ENCODE measurements around the gene OR51D1. TPM values are rescaled to one million over a fixed set of nuclear protein-coding genes. Genes with fewer than 3 reads are reported as not detected.
A peak's percentile ranks its signal among the peaks of the same experiment; 100 is the strongest.

Gene OR51D1
- total and polyA plus RNA-seq, 2 of the 8 experiments (the other 6 are each of a cell fraction or from before 2014, with no cell fraction given) = not detected

DNA sequence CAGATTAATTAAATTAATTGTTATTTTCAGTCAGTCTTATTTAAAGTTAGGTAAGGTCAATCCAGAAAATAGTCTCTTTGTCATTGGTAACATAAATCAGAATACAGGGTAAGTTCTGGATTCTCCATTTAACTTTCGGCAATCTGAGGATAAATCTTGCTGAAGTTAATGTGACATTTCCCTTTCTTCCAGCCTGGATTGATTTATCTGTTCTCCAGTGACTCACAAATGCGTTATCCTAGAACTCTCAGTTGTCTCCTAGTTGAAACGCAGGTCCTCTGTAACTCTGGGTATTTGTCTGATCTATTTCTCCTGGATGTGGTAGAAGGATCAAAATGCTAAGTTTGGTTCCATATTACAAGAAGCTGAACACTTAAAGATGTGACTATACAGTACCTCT, 27.5 kb downstream of the OR51D1 start:
- H2BK5ac ChIP-seq (ENCODE audit: low read depth, low read length) = no peak overlapping the region
- no peaks in the 10 kb centered on the region; a peak in 1 of 7 replicates for H3K4me1 ChIP-seq (replicated peaks in 1 of 4; ENCODE audit: control insufficient read depth in 3 of 4, insufficient read depth in 4 of 4, low read length in 3 of 4)
- H3K9ac ChIP-seq (replicated peaks in 1 of 4; ENCODE audit: extremely low read depth in 1 of 4, low read depth in 3 of 4, low read length in 3 of 4) = no peak overlapping the region
- no peak overlapping the region for H2BK15ac ChIP-seq (ENCODE audit: low read length)
- no peak overlapping the region for H4K8ac ChIP-seq (ENCODE audit: extremely low read depth, insufficient read depth, low read length)
- H2BK12ac ChIP-seq (ENCODE audit: low read depth, low read length) = no peak overlapping the region
- no peak overlapping the region for H3K27ac ChIP-seq (ENCODE audit: low read depth, low read length)
- H2AK5ac ChIP-seq (ENCODE audit: low read depth, low read length) = no peak overlapping the region
- 94% methylated on average over 3 of the region's 3 CpGs; no CpG with 5 or more reads in 1 of the 2 experiments for WGBS, 2 experiments (ENCODE audit: extremely low coverage in 1 of 2, insufficient coverage in 1 of 2, insufficient read length in 1 of 2, insufficient replicate concordance in 2 of 2, low coverage in 1 of 2, low lambda C conversion rate in 2 of 2, missing lambda C conversion rate in 1 of 2)
- no peaks in the 10 kb centered on the region; a peak in 1 of 7 replicates for H3K27me3 ChIP-seq (replicated peaks in 1 of 4; ENCODE audit: control insufficient read depth in 3 of 4, extremely low read depth in 1 of 4, insufficient read depth in 3 of 4, low read length in 3 of 4)
- ChIA-PET CTCF (ENCODE audit: partially characterized antibody) (interaction anchor here (2.3 kb wide), 1 partner anchor 28 kb away, joined by 8 read pairs; the partner anchor contains the start of gene OR51D1), POLR2A (ENCODE audit: partially characterized antibody) (no interaction called here)
- H3K4me3 ChIP-seq (ENCODE audit: extremely low read depth in 1 of 4, insufficient read depth in 2 of 4, low read depth in 3 of 4, low read length in 4 of 4) = no peak overlapping the region
- H3K23ac ChIP-seq (ENCODE audit: insufficient read length) = no peak overlapping the region
- FAIRE-seq (no peak), DNase-seq (ENCODE audit: low read depth in 1 of 2, low spot score in 2 of 2) (no peak)
- H3K79me1 ChIP-seq (ENCODE audit: low read depth, low read length) = no peaks in the 10 kb centered on the region
- no peak overlapping the region for H3K4me2 ChIP-seq (ENCODE audit: insufficient read depth in 1 of 2, low read depth in 2 of 2, low read length in 2 of 2)
- H4K20me1 ChIP-seq (replicated peaks in 1 of 2; ENCODE audit: control insufficient read depth in 1 of 2, insufficient read depth in 2 of 2, low read length in 2 of 2) = no peaks in the 10 kb centered on the region
- H3K56ac ChIP-seq (replicated peaks; ENCODE audit: insufficient read length, low read depth, low read length) = no peak overlapping the region
- no peak overlapping the region for H3K14ac ChIP-seq (ENCODE audit: insufficient read length)
- no peak for TF ChIP-seq EGR1 (IDR thresholded peaks at IDR 0.05; ENCODE audit: borderline replicate concordance, low read depth, low read length)
- TF ChIP-seq RNF2 (IDR thresholded peaks at IDR 0.05; ENCODE audit: borderline replicate concordance, low read depth, low read length, missing control alignments, poor library complexity, severe bottlenecking) = no peak
- TF ChIP-seq, protein P1, sequence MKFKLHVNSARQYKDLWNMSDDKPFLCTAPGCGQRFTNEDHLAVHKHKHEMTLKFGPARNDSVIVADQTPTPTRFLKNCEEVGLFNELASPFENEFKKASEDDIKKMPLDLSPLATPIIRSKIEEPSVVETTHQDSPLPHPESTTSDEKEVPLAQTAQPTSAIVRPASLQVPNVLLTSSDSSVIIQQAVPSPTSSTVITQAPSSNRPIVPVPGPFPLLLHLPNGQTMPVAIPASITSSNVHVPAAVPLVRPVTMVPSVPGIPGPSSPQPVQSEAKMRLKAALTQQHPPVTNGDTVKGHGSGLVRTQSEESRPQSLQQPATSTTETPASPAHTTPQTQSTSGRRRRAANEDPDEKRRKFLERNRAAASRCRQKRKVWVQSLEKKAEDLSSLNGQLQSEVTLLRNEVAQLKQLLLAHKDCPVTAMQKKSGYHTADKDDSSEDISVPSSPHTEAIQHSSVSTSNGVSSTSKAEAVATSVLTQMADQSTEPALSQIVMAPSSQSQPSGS (IDR thresholded peaks at IDR 0.05; ENCODE audit: low read length) = no peak
- no peak for TF ChIP-seq ASH2L (IDR thresholded peaks at IDR 0.05; ENCODE audit: low read length)
- no peak for TF ChIP-seq CHD2 (IDR thresholded peaks at IDR 0.05; ENCODE audit: low read length)
- TF ChIP-seq RBBP5 (IDR thresholded peaks at IDR 0.05; ENCODE audit: borderline replicate concordance, low read depth, low read length) = no peak
- TF ChIP-seq KDM1A (IDR thresholded peaks at IDR 0.05; ENCODE audit: borderline replicate concordance, low read length) = no peak
- no peak for TF ChIP-seq BCL11A (IDR thresholded peaks at IDR 0.05; ENCODE audit: low read depth in 2 of 2, low read length in 2 of 2)
- no peak for TF ChIP-seq TBP (IDR thresholded peaks at IDR 0.05; ENCODE audit: low read depth, low read length)
- TF ChIP-seq EZH2 (IDR thresholded peaks at IDR 0.05; ENCODE audit: low read depth, low read length, severe bottlenecking) = no peak
- no peaks in the 10 kb centered on the region for H3K36me3 ChIP-seq (ENCODE audit: control insufficient read depth in 2 of 4, insufficient read depth in 4 of 4, low read length in 3 of 4)
- no peaks in the 10 kb centered on the region for H3K79me2 ChIP-seq (ENCODE audit: control insufficient read depth in 1 of 2, insufficient read depth in 2 of 2, low read length in 2 of 2)
- H4K5ac ChIP-seq (ENCODE audit: insufficient read length, low read depth, low read length) = no peak overlapping the region
- H3K9me3 ChIP-seq (ENCODE audit: insufficient read depth in 2 of 2, low read depth in 1 of 2, low read length in 1 of 2) = no peaks in the 10 kb centered on the region
- H2BK120ac ChIP-seq (replicated peaks; ENCODE audit: low read depth, low read length) = no peak overlapping the region
- no peak overlapping the region for H3K4ac ChIP-seq (replicated peaks; ENCODE audit: insufficient read length, low read depth, low read length)
- no peak overlapping the region for H2BK20ac ChIP-seq (ENCODE audit: low read length)
- H4K91ac ChIP-seq (replicated peaks; ENCODE audit: insufficient read length, low read length) = no peak overlapping the region
- H3K18ac ChIP-seq (ENCODE audit: extremely low read depth, low read length) = no peak overlapping the region
- H2AFZ ChIP-seq (ENCODE audit: low read length) = 0 out of 2 replicates have a peak overlapping the region, but pooled peaks have one; percentile 16
- H3K23me2 ChIP-seq (ENCODE audit: low read depth, low read length) = peaks cover 3% of the 10 kb centered on the region; the same call in 1 of the 2 replicates
